ENCODE results near the gene PFKFB2.

- no peak for TF ChIP-seq POLR2A (IDR thresholded peaks at IDR 0.05; ENCODE audit: control extremely low read depth in 1 of 2, low read depth in 2 of 2, low read length in 2 of 2)
- no peak for TF ChIP-seq CTCF (IDR thresholded peaks at IDR 0.05; ENCODE audit: control extremely low read depth in 1 of 3, insufficient read depth in 1 of 3, low read depth in 1 of 3, low read length in 3 of 3)
- TF ChIP-seq ATF2 (IDR thresholded peaks at IDR 0.05; ENCODE audit: low read length) = no peak
- no peak for TF ChIP-seq USF2 (IDR thresholded peaks at IDR 0.05; ENCODE audit: low read length)
- no peak for TF ChIP-seq EP300 (IDR thresholded peaks at IDR 0.05; ENCODE audit: borderline replicate concordance in 1 of 2, low read depth in 2 of 2, low read length in 2 of 2)
- no peak for TF ChIP-seq POLR2AphosphoS5 (IDR thresholded peaks at IDR 0.05; ENCODE audit: low read depth, low read length)
- TF ChIP-seq EZH2 (IDR thresholded peaks at IDR 0.05; ENCODE audit: low read depth, low read length, severe bottlenecking) = no peak
- TF ChIP-seq HDAC6 (IDR thresholded peaks at IDR 0.05; ENCODE audit: low read depth, low read length) = no peak
- TF ChIP-seq TAF1 (IDR thresholded peaks at IDR 0.05; ENCODE audit: low read depth, low read length) = no peak
- no peak for TF ChIP-seq RNF2 (IDR thresholded peaks at IDR 0.05; ENCODE audit: borderline replicate concordance, low read depth, low read length, missing control alignments, poor library complexity, severe bottlenecking)
- TF ChIP-seq RFX5 (IDR thresholded peaks at IDR 0.05; ENCODE audit: borderline replicate concordance, low read depth, low read length) = no peak
Observed at GRCh38 chr1:207036865-207037264, 16.2 kb upstream of the PFKFB2 start.

Data from H1 (cell line).